SW 1271 (cell line): Measurements from ENCODE around the gene TECTB.
"Not testable (repeated sequence)": the region's sequence is repeated elsewhere in the genome, so short reads cannot be mapped to it uniquely, and the experiment has no call there.

Source experiments
- DNase-seq, 2 experiments: peaks; one replicate each; lab custom pipeline; 2025; lab: John Stamatoyannopoulos, UW

Gene TECTB

GRCh38 chr10:112283100-112283499, at the start of gene TECTB:
TECTB (plus strand) TSS chr10:112283400; CDS start chr10:112283735, 335 bp downstream.
- DNase-seq: no peak

- DNase-seq: no peak
These were observed 48.1 kb upstream of the TECTB start for GRCh38 chr10:112235141-112235540.

GRCh38 chr10:112235920-112236319, 47.3 kb upstream of the TECTB start:
- no peak for DNase-seq

- no peak for DNase-seq
These were observed 46.7 kb upstream of the TECTB start for GRCh38 chr10:112236486-112236885.

- no peak for DNase-seq
These were observed 43.9 kb upstream of the TECTB start for GRCh38 chr10:112239347-112239746.

GRCh38 chr10:112240441-112240840, 42.8 kb upstream of the TECTB start:
- DNase-seq: no peak

GRCh38 chr10:112241651-112242341, 41.4 kb upstream of the TECTB start:
- DNase-seq: no peak

- no peak for DNase-seq
These were observed 40.4 kb upstream of the TECTB start for GRCh38 chr10:112242769-112243168.

GRCh38 chr10:112243713-112244112, 39.5 kb upstream of the TECTB start:
- no peak for DNase-seq

GRCh38 chr10:112244197-112244596, 39.0 kb upstream of the TECTB start:
- no peak for DNase-seq

- no peak for DNase-seq
These were observed 35.4 kb upstream of the TECTB start for GRCh38 chr10:112247791-112248190.

- no peak for DNase-seq
These were observed 34.5 kb upstream of the TECTB start for GRCh38 chr10:112248584-112249295.

- no peak for DNase-seq
These were observed 33.5 kb upstream of the TECTB start for GRCh38 chr10:112249722-112250121.

GRCh38 chr10:112250555-112250954, 32.6 kb upstream of the TECTB start:
- no peak for DNase-seq

GRCh38 chr10:112251238-112251637, 32.0 kb upstream of the TECTB start:
- not testable (repeated sequence) for DNase-seq

- DNase-seq: no peak
These were observed 24.8 kb upstream of the TECTB start for GRCh38 chr10:112258407-112258806.

GRCh38 chr10:112259688-112260087, 23.5 kb upstream of the TECTB start:
- DNase-seq: no peak

- DNase-seq: no peak
These were observed 22.4 kb upstream of the TECTB start for GRCh38 chr10:112260831-112261230.

- DNase-seq: no peak
These were observed 21.8 kb upstream of the TECTB start for GRCh38 chr10:112261281-112261822.

- DNase-seq: no peak
These were observed 20.7 kb upstream of the TECTB start for GRCh38 chr10:112262546-112262945.

GRCh38 chr10:112265745-112266144, 17.5 kb upstream of the TECTB start:
- DNase-seq: no peak

- no peak for DNase-seq
These were observed 13.9 kb upstream of the TECTB start for GRCh38 chr10:112269266-112269665.

- no peak for DNase-seq
These were observed 11.2 kb upstream of the TECTB start for GRCh38 chr10:112271982-112272381.
